ENCODE results near the gene VPS37D. TPM values are rescaled to one million over a fixed set of nuclear protein-coding genes. Genes with fewer than 3 reads are reported as not detected.
A peak's percentile ranks its signal among the peaks of the same experiment; 100 is the strongest.

VPS37D gene
- total and polyA plus RNA-seq, 2 donors, result 3.2 to 4.7 TPM

- WGBS, result 75% methylated on average over 7 of the region's 7 CpGs
- Histone ChIP-seq H3K36me3 (ENCODE audit: insufficient read depth) (no peaks in the 10 kb centered on the region), H3K4me1 (ENCODE audit: insufficient read depth) (no peaks in the 10 kb centered on the region), H3K4me3 (ENCODE audit: low read depth, low read length) (no peak overlapping the region), H3K27ac (ENCODE audit: low read depth) (no peak overlapping the region)
- DNase-seq (ENCODE audit: extremely low spot score), result no peak
Measured at GRCh38 chr7:73633323-73633722, 34.3 kb upstream of the VPS37D start.

GRCh38 chr7:73633844-73634243 lies 33.8 kb upstream of the VPS37D start:
- Histone ChIP-seq H3K4me1 (ENCODE audit: insufficient read depth) (no peaks in the 10 kb centered on the region), H3K27ac (ENCODE audit: low read depth) (no peak overlapping the region), H3K4me3 (ENCODE audit: low read depth, low read length) (no peak overlapping the region), H3K36me3 (ENCODE audit: insufficient read depth) (no peaks in the 10 kb centered on the region)
- 80% methylated on average over 8 of the region's 8 CpGs for WGBS
- DNase-seq (ENCODE audit: extremely low spot score), result no peak

- Histone ChIP-seq H3K4me3 (ENCODE audit: low read depth, low read length) (no peak overlapping the region), H3K27ac (ENCODE audit: low read depth) (no peak overlapping the region), H3K4me1 (ENCODE audit: insufficient read depth) (no peaks in the 10 kb centered on the region), H3K36me3 (ENCODE audit: insufficient read depth) (no peaks in the 10 kb centered on the region)
- 84% methylated on average over 8 of the region's 8 CpGs for WGBS
- DNase-seq (ENCODE audit: extremely low spot score), result no peak
Measured at GRCh38 chr7:73635428-73636200, 32.0 kb upstream of the VPS37D start.

GRCh38 chr7:73638911-73639310 lies 28.7 kb upstream of the VPS37D start:
- H3K36me3 ChIP-seq (ENCODE audit: insufficient read depth), result no peaks in the 10 kb centered on the region
- no peak overlapping the region for H3K4me3 ChIP-seq (ENCODE audit: low read depth, low read length)
- DNase-seq (ENCODE audit: extremely low spot score), result no peak
- WGBS, result 57% methylated on average over 3 of the region's 3 CpGs
- no peaks in the 10 kb centered on the region for H3K4me1 ChIP-seq (ENCODE audit: insufficient read depth)
- H3K27ac ChIP-seq (ENCODE audit: low read depth), result no peak overlapping the region

GRCh38 chr7:73642834-73643233 lies 24.8 kb upstream of the VPS37D start:
- Histone ChIP-seq H3K4me1 (ENCODE audit: insufficient read depth) (no peaks in the 10 kb centered on the region), H3K4me3 (ENCODE audit: low read depth, low read length) (no peak overlapping the region), H3K27ac (ENCODE audit: low read depth) (no peak overlapping the region), H3K36me3 (ENCODE audit: insufficient read depth) (no peaks in the 10 kb centered on the region)
- no peak for DNase-seq (ENCODE audit: extremely low spot score)
- WGBS, result 76% methylated on average over 2 of the region's 2 CpGs

- WGBS, result 57% methylated on average over 5 of the region's 5 CpGs
- no peak for DNase-seq (ENCODE audit: extremely low spot score)
- Histone ChIP-seq H3K4me1 (ENCODE audit: insufficient read depth) (no peaks in the 10 kb centered on the region), H3K36me3 (ENCODE audit: insufficient read depth) (no peaks in the 10 kb centered on the region), H3K27ac (ENCODE audit: low read depth) (no peak overlapping the region), H3K4me3 (ENCODE audit: low read depth, low read length) (no peak overlapping the region)
Measured at GRCh38 chr7:73644688-73645286, 22.8 kb upstream of the VPS37D start.

GRCh38 chr7:73645643-73646174 lies 21.9 kb upstream of the VPS37D start:
- H3K36me3 ChIP-seq (ENCODE audit: insufficient read depth), result no peaks in the 10 kb centered on the region
- H3K27ac ChIP-seq (ENCODE audit: low read depth), result no peak overlapping the region
- whole genome bisulfite sequencing, result 56% methylated on average over 4 of the region's 4 CpGs
- H3K4me3 ChIP-seq (ENCODE audit: low read depth, low read length), result no peak overlapping the region
- no peaks in the 10 kb centered on the region for H3K4me1 ChIP-seq (ENCODE audit: insufficient read depth)
- no peak for DNase-seq (ENCODE audit: extremely low spot score)

GRCh38 chr7:73646785-73647724 lies 20.6 kb upstream of the VPS37D start:
- WGBS, result 42% methylated on average over 16 of the region's 16 CpGs
- no peak overlapping the region for H3K27ac ChIP-seq (ENCODE audit: low read depth)
- no peak for DNase-seq (ENCODE audit: extremely low spot score)
- H3K4me3 ChIP-seq (ENCODE audit: low read depth, low read length), result no peak overlapping the region
- H3K36me3 ChIP-seq (ENCODE audit: insufficient read depth), result no peaks in the 10 kb centered on the region
- H3K4me1 ChIP-seq (ENCODE audit: insufficient read depth), result no peaks in the 10 kb centered on the region

GRCh38 chr7:73647725-73648592 lies 19.7 kb upstream of the VPS37D start:
- no peaks in the 10 kb centered on the region for H3K36me3 ChIP-seq (ENCODE audit: insufficient read depth)
- no peaks in the 10 kb centered on the region for H3K4me1 ChIP-seq (ENCODE audit: insufficient read depth)
- no peak for DNase-seq (ENCODE audit: extremely low spot score)
- under 1% methylated on average over 61 of the region's 62 CpGs for WGBS
- H3K27ac ChIP-seq (ENCODE audit: low read depth), result no peak overlapping the region
- H3K4me3 ChIP-seq (ENCODE audit: low read depth, low read length), result peak overlapping the region; percentile 35

GRCh38 chr7:73648593-73649332 lies 18.9 kb upstream of the VPS37D start:
- no peak for DNase-seq (ENCODE audit: extremely low spot score)
- H3K4me1 ChIP-seq (ENCODE audit: insufficient read depth), result no peaks in the 10 kb centered on the region
- no peaks in the 10 kb centered on the region for H3K36me3 ChIP-seq (ENCODE audit: insufficient read depth)
- WGBS, result 39% methylated on average over 1 of the region's 1 CpG
- H3K27ac ChIP-seq (ENCODE audit: low read depth), result no peak overlapping the region
- H3K4me3 ChIP-seq (ENCODE audit: low read depth, low read length), result no peak overlapping the region

GRCh38 chr7:73649576-73649975 lies 18.1 kb upstream of the VPS37D start:
- 43% methylated on average over 9 of the region's 9 CpGs for WGBS
- Histone ChIP-seq H3K4me3 (ENCODE audit: low read depth, low read length) (no peak overlapping the region), H3K27ac (ENCODE audit: low read depth) (no peak overlapping the region)

GRCh38 chr7:73650524-73650923 lies 17.1 kb upstream of the VPS37D start:
- WGBS, result 64% methylated on average over 5 of the region's 5 CpGs
- Histone ChIP-seq H3K36me3 (ENCODE audit: insufficient read depth) (no peaks in the 10 kb centered on the region), H3K27ac (ENCODE audit: low read depth) (no peak overlapping the region), H3K4me1 (ENCODE audit: insufficient read depth) (no peaks in the 10 kb centered on the region), H3K4me3 (ENCODE audit: low read depth, low read length) (no peak overlapping the region)
- DNase-seq (ENCODE audit: extremely low spot score), result no peak

More at GRCh38 chr7:73649576-73649975, 18.1 kb upstream of the VPS37D start:
- no peak for DNase-seq (ENCODE audit: extremely low spot score)
- no peaks in the 10 kb centered on the region for H3K4me1 ChIP-seq (ENCODE audit: insufficient read depth)
- no peaks in the 10 kb centered on the region for H3K36me3 ChIP-seq (ENCODE audit: insufficient read depth)
